Right lobe of liver (tissue), 6 donors: ENCODE data around the gene MINK1. TPM values are rescaled to one million over a fixed set of nuclear protein-coding genes. Genes with fewer than 3 reads are reported as not detected.

ENCODE experiments used
- ATAC-seq, 4 donors: fragments of 200-7000 bp; cut with Tn5 transposase; one replicate each; pipeline ENCODE4 v1.9.1; 2020; ENCODE audit warnings: mild to moderate bottlenecking in 4 of 4, moderate library complexity in 4 of 4
- DNase-seq, 3 donors: peaks; one replicate each; pipeline ENCODE4 v3.0.0-alpha.2; 2020
- H3K27ac ChIP-seq, 3 donors: fragments of 200-600 bp; one replicate each; pipeline ENCODE4 v1.8.0; 2022
- H3K27me3 ChIP-seq, 2 donors: fragments of 200-600 bp; one replicate each; pipeline ENCODE4 v1.8.0; 2022
- H3K36me3 ChIP-seq, 4 donors: fragments of 200-600 bp; sonication (generic) in 1 of 4; one replicate each; pipeline versions ENCODE4 v1.5.1 to v1.8.0; 2017 to 2022; ENCODE audit warnings: control low read depth in 1 of 4
- H3K4me1 ChIP-seq, 4 donors: fragments of 200-600 bp; sonication (generic) in 1 of 4; one replicate each; pipeline versions ENCODE4 v1.5.1 to v1.8.0; 2017 to 2022; ENCODE audit warnings: control low read depth in 1 of 4
- H3K4me3 ChIP-seq, 3 donors: fragments of 200-600 bp; one replicate each; pipeline ENCODE4 v1.8.0; 2022
- H3K9me3 ChIP-seq, 4 donors: fragments of 200-600 bp; sonication (generic) in 1 of 4; one replicate each; pipeline versions ENCODE4 v1.5.1 to v1.8.0; 2017 to 2022; ENCODE audit warnings: control low read depth in 1 of 4
- CTCF ChIP-seq, 4 donors: fragments of 200-600 bp in 3 of 4; fragments of 450-650 bp in 1 of 4; IDR thresholded peaks; one replicate each; pipeline versions ENCODE4 v1.5.1 to v1.8.0; 2016 to 2022; ENCODE audit warnings: antibody characterized with exemption in 4 of 4, mild to moderate bottlenecking in 2 of 4
- POLR2A ChIP-seq: fragments of 450-650 bp; IDR thresholded peaks from one replicate; pipeline ENCODE4 v1.6.1; 2017; ENCODE audit warnings: antibody characterized with exemption, mild to moderate bottlenecking
- WGBS: methylation state at CpG from one replicate; pipeline ENCODE4 v1.1.6; 2018; ENCODE audit warnings: low coverage, low lambda C conversion rate; ENCODE audit not compliant: insufficient coverage; ENCODE audit errors: missing lambda C conversion rate; 5-methylcytosine and 5-hydroxymethylcytosine counted together
- intact Hi-C, 2 donors: fragments of 100-400 bp; cut with DNase I; formaldehyde crosslinking; loops; one replicate each; pipeline versions ENCODE4 v1.11.2 to v1.14.1; 2022
- total RNA-seq, 6 experiments: library from RNA; depleted of rRNA in 2 of 6; stranded (reverse); fragments of >200 nt in 2 of 6; fragmentation: NEBNext Ultra II Directional in 3 of 6; extraction: Animal tissue kit (Norgen Biotek cat#: 25700) in 3 of 6; gene quantifications; one replicate each; pipeline versions ENCODE4 v1.1.0 to v1.2.4, GENCODE V29; 2016 to 2023
- donor health status: DM: no; HTN: yes; CAD: no.
- donor health status: DM: no; HTN: no; CAD: no.
- donor health status: DM: no; HTN: no; CAD: no.
- donor health status: DM: no; HTN: yes; CAD: no.
- donor health status: DM: no; HTN: yes; CAD: no.

Gene MINK1
- total RNA-seq, 6 experiments from 2014 or later: 20.3 to 42.5 (median 28.0) TPM

- no peak overlapping the region for H3K27ac ChIP-seq
- intact Hi-C loops: no loop called here
- TF ChIP-seq POLR2A: no peak
- TF ChIP-seq CTCF (IDR thresholded peaks at IDR 0.05): no peak
- ATAC-seq: peak in 2 of 4 donors; percentile 22 to 38
- H3K27me3 ChIP-seq: no peaks in the 10 kb centered on the region
- no peak for DNase-seq
- H3K9me3 ChIP-seq: no peaks in the 10 kb centered on the region
- whole genome bisulfite sequencing: 69% methylated on average over 2 of the region's 2 CpGs
- no peak overlapping the region for H3K4me3 ChIP-seq
- H3K36me3 ChIP-seq: no peaks in the 10 kb centered on the region
- no peaks in the 10 kb centered on the region for H3K4me1 ChIP-seq
Measured at GRCh38 chr17:4870855-4871254, 37.7 kb downstream of the MINK1 start.

- no peaks in the 10 kb centered on the region for H3K9me3 ChIP-seq
- no peaks in the 10 kb centered on the region for H3K36me3 ChIP-seq
- H3K27me3 ChIP-seq: no peaks in the 10 kb centered on the region
- DNase-seq: peak in 1 of 3 donors; percentile 46
- no peak for TF ChIP-seq CTCF (IDR thresholded peaks at IDR 0.05)
- TF ChIP-seq POLR2A: no peak
- intact Hi-C loops: no loop called here
- H3K27ac ChIP-seq: peak overlapping the region in 1 of 3 donors; percentile 16
- 41% methylated on average over 8 of the region's 8 CpGs for WGBS
- ATAC-seq: peak; percentile 67 to 86 (median 83)
- H3K4me1 ChIP-seq: no peaks in the 10 kb centered on the region
- H3K4me3 ChIP-seq: no peak overlapping the region
Measured at GRCh38 chr17:4872786-4873185, 39.6 kb downstream of the MINK1 start.

- DNase-seq (no peak), ATAC-seq (peak in 1 of 4 donors; percentile 4)
- no peak overlapping the region for H3K4me3 ChIP-seq
- no CpG with 5 or more reads among the region's 5 CpGs for WGBS
- no peaks in the 10 kb centered on the region for H3K9me3 ChIP-seq
- no peaks in the 10 kb centered on the region for H3K36me3 ChIP-seq
- no peak overlapping the region for H3K27ac ChIP-seq
- no peaks in the 10 kb centered on the region for H3K27me3 ChIP-seq
- no peak for TF ChIP-seq POLR2A
- no peak for TF ChIP-seq CTCF (IDR thresholded peaks at IDR 0.05)
- intact Hi-C loops: no loop called here
- H3K4me1 ChIP-seq: no peaks in the 10 kb centered on the region
Measured at GRCh38 chr17:4877089-4877488, 43.9 kb downstream of the MINK1 start.

GRCh38 chr17:4879601-4880000, 46.5 kb downstream of the MINK1 start:
- ATAC-seq (peak in 1 of 4 donors; percentile 36), DNase-seq (no peak)
- no peaks in the 10 kb centered on the region for H3K9me3 ChIP-seq
- WGBS: 72% methylated on average over 2 of the region's 4 CpGs
- H3K4me1 ChIP-seq: no peaks in the 10 kb centered on the region
- TF ChIP-seq POLR2A (no peak), CTCF (IDR thresholded peaks at IDR 0.05) (no peak)
- no peaks in the 10 kb centered on the region for H3K27me3 ChIP-seq
- H3K27ac ChIP-seq: no peak overlapping the region
- H3K36me3 ChIP-seq: peaks cover 0 to 7% (median 0%) of the 10 kb centered on the region in 4 donors
- intact Hi-C loops: no loop called here
- H3K4me3 ChIP-seq: no peak overlapping the region

GRCh38 chr17:4880857-4881256, 47.7 kb downstream of the MINK1 start:
- Histone ChIP-seq H3K4me3 (no peak overlapping the region), H3K27ac (no peak overlapping the region), H3K9me3 (no peaks in the 10 kb centered on the region), H3K36me3 (peaks cover 0 to 19% (median 6%) of the 10 kb centered on the region in 4 donors), H3K4me1 (no peaks in the 10 kb centered on the region), H3K27me3 (no peaks in the 10 kb centered on the region)
- ATAC-seq (no peak), DNase-seq (no peak)
- 74% methylated on average over 8 of the region's 15 CpGs for WGBS
- TF ChIP-seq POLR2A (no peak), CTCF (IDR thresholded peaks at IDR 0.05) (no peak)
- intact Hi-C loops: loop anchor here (5.0 to 10.0 kb wide), 2 partner anchors 74 to 176 kb away; partner anchors contain the start of genes PELP1 (in 2 of the 2) and PLD2 (in 1 of the 2)
